ENCODE results near the gene RASSF5. TPM values are rescaled to one million over a fixed set of nuclear protein-coding genes. Genes with fewer than 3 reads are reported as not detected.

RASSF5 gene
- polyA plus RNA-seq, 1 donor, result 5.1 TPM

DNA sequence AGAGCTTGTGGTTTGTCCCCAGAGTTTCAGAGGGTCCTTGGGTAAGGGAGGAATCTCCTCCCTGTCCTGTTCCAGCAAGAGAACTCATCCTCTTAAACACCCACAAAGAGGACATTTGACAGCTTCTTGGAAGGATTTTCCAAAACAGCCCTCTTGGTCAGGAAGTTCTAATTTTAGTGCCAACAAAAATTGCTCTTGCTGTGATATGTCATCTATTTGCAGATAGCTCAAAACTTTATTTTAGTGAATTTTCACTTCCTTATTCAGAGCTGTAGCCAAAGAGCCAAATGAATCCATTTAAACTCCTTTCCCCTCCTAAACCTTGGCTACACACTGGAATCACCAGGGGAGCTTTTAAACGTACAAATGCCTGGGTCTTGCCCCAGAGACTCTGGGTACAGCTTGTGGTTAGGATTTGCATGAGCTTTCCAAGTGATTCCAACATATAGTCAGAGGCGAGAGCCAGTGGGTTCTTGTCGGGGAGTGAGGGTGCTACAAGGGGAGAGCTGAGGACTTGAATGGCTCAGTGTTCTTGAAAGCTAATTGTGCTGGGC lies 11.8 kb upstream of the RASSF5 start:
- DNase-seq, result no peak

DNA sequence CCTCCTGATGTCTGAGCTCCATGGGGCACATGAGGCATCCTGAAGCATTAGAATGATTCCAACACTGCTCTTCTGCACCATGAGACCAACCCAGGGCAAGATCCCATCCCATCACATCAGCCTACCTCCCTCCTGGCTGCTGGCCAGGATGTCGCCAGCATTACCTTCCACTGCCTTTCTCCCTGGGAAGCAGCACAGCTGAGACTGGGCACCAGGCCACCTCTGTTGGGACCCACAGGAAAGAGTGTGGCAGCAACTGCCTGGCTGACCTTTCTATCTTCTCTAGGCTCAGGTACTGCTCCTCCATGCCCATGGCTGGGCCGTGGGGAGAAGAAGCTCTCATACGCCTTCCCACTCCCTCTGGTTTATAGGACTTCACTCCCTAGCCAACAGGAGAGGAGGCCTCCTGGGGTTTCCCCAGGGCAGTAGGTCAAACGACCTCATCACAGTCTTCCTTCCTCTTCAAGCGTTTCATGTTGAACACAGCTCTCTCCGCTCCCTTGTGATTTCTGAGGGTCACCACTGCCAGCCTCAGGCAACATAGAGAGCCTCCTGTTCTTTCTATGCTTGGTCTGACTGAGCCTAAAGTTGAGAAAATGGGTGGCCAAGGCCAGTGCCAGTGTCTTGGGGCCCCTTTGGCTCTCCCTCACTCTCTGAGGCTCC lies 11.1 kb upstream of the RASSF5 start:
- DNase-seq, result no peak

DNA sequence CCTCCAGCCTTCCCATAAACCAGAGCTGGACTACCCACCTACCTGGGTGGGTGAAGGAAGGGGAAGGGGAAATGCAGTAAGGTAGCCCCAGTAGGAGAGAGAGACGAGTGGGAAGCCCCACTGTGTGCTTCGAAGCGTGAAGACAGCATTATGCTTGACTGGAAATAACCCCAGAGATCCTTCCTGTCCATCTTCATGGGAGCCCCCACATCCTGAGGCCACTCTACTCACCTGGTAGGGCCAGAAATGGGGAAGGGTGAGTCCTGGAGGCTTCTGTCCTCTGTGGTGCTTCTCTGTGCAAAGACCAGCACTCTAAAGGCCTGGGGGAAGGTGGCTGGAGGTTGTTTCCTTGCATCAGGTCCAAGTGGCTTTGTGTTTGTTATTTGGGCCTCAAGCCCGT lies 10.0 kb upstream of the RASSF5 start:
- no peak for DNase-seq

DNA sequence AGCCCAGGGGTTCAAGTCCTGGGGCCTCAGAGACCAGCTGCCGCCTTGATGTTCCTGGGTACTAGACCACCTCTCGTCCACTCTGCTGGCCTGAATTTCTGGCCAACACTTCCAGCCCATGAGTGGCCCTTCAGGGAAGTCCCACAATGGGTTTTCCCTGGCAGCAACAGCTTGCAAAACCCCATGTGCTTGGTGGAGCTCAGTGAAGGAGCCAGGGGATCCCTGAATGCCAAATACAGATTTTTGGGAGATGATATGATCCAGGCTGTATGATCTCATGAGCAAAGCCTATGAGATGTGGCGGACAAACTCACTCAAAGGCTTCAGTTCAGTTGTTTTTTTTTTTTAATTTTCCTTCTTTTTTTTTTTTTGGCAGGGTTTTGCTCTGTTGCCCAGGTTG lies 9.6 kb upstream of the RASSF5 start:
- DNase-seq, result no peak

DNA sequence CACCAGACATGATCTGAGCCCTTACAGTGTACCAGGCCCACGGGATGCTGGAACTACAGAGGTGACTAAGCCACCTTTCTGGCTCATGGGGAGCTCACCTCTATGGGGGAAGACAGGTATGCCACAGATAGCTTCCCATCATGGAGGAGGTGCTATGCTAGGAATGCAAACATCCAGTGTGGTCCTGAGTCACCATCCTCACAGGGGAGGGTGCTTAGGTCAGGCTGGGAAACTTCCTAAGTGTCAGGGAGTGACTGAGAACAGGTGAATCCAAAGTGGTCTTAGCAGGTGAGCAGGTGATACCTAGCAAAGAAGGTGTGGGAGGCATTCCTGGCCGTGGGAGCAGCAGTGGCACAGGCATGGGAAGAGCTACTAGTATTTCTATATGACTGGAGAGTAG lies 8.6 kb upstream of the RASSF5 start:
- no peak for DNase-seq

DNA sequence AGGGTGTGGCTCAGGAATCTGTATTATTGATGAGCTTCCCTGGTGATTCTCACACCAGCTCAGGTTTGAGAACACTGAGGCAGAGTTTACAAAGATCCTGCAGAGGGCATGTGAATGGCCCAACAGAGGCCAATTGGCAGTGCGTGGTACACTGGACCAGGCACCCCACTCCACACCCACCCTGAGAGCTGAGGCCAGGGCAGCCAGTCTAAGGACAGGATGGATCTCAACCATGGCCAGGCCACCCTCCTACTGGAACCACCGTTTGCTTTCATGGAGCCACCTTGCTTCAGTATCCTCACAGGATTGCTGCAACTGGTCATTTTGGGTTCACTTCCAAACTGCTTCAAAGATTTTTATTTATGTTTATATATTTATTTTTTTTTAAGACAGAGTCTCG lies 7.3 kb upstream of the RASSF5 start:
- DNase-seq, result no peak

DNA sequence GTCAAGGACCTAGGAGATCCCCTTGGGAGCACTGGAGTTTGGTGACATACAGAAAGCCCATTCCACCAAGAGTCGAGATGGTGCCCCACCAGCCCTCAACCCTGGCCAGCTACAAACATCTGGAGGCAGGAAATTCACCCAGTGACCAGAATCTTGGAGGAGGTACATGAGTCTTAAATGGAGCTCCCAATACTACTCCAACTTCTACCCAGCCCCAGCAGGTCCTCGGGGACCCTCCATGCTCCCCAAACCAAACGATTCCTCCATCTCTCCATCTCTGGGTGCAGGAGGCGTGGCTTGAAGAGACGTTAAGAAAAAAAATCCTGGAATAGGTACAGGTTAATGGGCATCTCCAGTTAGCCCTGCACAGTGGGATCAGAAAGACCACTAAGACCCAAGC lies 5.5 kb upstream of the RASSF5 start:
- DNase-seq, result no peak

DNA sequence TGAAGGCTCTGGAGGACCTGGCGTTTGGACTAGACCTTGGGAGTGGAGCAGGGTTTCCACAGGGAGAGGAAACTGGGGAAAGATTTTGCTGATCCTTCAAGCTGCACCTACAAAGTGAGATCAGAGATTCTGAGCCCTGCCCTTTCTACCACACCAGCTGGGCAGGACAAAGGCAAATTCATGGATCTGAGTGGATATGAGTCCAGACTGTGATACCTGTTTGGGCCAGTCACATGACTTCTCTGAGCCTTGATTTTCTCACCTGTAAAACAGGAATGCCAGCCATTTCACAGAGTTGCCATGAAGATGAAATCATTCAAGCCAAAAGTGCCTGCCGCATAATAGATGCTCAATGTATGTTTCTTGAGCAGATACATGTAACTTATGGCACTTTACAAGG lies 4.9 kb upstream of the RASSF5 start:
- no peak for DNase-seq

DNA sequence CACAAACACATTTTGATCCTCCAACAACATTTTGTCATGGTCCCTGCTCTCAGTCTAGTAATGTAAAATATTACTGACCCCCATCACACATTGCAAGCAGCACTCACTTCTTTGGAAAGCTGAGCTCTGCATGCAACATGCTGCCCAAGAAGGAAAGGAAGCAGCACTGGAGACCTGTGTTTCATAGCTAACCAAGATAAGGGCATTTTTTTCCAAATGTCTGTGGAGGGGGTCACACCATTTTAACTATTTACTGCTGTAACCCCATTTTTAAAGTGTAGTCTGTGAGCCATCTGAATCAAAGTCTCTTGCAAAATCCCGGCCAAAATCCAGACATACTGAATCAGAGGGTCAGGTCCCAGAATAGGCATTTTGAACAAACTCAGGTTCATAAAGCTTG lies 4.5 kb upstream of the RASSF5 start:
- no peak for DNase-seq

DNA sequence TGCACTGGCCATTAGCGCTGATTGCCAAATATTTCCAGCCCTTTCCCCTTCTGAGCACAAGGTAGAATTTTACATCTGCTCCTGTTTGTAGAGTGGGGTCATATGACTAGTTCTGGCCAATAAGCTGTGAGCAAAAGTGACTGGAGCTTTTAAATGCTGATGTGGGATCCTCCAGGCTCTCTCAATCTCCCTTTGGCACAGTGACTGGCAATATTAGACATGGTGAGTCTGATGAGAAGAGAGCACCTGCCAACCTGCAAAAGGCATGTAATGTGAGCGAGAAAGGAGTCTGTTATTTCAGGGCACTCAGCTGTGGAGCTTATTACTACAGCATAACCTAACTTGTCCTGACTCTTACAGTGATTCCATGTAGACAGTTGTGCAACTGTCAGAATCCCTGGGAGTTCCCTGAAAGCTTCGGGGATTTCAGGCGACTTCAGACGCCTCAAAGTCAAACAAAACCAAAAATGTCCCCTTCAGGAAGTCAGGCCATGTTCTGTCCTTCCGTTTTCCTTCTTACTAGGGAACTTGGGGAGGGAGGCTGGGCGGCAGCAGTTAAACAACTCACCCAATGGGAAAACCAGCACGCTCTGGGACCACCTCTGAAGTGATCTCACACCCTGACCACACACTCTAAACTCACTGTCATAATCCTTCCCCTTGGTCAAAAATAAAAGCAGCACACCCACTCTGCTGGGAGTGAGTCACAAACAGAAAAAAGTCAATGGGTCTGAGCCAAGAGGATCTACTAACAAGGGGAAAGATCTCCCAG lies 3.6 kb upstream of the RASSF5 start:
- no peak for DNase-seq

DNA sequence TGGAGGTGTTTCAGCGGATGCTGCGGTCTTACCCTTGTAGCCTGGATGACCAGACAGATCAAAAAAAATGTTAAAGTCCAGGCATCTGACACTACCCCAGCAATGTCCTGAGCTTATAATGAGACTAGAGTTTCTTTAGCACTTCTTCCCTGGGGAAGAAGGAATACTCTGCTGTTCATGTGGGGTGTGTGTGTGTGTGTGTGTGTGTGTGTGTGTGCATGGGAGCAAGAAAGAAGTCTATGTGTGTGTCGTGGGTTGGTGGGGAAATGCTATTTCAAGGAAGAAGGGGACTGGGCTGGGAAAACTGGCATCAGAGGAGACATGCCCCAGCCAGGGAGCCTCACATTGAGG lies 3.0 kb upstream of the RASSF5 start:
- no peak for DNase-seq

DNA sequence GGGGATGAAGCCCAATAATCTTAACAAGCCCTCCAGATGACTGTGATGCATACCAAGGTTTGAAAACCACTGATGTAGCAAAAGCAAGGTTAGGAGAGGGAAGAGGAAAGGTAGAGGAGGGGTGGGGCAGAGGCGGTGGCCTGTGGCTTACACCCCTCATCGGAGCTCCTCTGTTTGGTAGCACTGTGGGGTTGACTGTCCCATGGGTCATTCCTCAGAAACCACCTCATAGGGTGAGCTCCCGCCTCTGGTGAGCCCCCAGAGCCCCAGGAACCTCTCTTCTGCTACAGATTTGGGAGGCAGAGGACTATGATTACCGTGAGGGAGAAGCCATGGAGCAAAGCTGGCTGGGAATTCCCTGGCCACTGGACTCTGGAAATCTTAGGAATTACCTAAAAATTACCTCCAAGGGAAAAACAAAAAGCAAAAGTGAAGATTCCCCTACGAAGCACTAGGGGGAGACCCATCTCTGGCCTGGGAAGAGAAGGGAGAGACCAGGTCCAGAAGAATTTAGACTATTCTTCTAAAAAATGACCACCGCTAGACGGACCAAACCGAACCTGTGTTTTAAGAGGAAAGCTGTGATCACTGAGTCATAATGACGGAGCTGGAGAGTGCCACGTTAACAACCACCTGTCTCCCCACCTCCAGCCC lies 1.5 kb upstream of the RASSF5 start:
- no peak for DNase-seq

DNA sequence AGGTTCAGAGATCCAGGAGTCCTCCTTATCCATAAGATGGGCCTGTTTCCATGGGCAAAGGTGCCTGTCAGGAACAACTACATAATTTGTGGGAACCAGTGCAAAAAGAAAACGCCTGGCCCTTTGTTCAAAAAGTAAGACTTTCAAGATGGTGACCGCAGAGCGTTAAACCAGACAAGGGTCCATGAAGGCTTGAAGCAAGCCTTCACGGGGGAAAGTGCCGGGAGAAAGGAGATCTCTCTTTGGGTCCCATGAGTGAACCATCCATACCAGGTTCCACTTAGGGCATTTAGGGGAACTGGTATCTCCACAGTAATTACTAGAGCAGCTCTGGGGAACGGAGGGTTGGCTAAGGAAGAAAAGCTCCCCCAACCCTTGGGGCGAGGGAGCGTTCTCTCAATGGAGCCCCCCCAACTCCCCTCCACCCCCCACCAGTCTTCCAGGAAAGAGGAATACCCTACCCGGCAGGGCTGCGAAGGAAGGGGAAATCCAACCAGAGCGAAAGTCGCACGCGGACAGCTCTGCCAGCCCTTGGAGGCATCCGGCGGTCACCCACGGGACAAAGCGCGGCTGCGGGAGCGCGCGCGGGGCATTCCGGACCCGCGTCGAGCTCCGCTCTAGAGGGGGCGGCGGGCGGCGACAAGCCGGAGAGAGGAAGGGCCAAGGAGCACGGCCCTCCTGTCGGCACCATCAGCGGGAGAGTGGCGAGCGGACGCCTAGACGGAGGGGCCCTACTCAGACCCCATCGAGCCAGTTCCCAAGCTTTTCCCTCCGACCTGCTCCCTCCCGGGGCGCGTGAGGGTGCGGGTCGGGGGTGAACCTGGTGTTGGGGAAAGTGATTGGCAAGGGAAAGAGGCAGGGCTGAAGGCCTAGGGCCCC lies 687 bp upstream of the RASSF5 start:
- no peak for DNase-seq

DNA sequence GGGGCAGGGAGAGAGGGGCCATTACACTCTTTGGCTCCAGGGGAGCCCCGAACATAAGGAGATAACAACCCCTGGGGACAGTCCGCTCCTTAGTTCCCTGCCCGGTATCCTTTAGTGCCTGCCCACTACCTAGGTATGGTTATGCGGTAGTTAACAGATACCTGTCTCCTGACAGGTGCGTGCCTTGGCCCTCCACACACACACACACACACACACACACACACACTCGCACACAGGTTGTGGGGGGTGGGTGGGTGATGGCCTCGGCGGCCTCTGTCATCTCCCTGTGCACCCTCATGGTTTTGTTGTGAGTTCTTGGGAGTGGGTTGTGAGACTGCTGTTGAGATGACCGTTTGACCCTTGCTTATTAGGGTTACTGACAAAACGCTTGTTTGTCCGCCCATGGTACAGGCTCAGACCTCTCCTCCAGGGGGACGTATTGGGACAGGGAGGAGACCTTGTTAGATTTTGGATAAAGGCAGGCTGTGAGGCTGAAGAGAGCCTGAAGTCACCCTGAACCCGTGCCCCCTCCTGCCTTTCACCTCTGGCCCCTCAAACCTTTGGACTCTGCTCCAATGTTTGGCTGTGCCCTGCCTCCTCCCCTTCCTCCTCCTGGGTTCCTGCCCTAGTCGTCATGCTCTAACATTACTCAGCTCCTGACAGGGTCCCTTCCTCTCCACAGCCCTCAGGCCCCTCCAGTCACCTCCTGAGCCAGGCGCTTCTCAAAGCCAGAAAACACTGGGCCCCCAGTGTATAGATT lies 979 bp downstream of the RASSF5 start:
- no peak for DNase-seq

DNA sequence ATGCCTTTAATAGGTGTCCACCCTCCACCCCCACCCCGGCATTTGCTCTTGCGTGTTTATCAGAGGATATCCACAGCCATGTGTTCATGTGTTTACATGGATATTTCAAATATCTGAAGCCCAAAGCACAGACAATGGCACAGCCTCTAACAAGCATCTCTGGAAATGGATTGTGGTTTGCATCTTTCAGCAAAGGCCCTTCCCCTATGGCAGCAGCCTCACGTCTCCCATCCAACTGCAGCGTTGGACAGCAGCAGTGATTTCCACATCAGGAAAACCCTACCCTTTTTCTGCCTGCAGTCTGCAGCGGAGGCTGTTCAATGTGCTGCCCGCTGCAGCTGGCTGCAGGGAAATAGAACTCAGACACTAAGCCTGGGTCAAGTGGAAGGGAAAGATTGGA lies 1.6 kb downstream of the RASSF5 start:
- no peak for DNase-seq

DNA sequence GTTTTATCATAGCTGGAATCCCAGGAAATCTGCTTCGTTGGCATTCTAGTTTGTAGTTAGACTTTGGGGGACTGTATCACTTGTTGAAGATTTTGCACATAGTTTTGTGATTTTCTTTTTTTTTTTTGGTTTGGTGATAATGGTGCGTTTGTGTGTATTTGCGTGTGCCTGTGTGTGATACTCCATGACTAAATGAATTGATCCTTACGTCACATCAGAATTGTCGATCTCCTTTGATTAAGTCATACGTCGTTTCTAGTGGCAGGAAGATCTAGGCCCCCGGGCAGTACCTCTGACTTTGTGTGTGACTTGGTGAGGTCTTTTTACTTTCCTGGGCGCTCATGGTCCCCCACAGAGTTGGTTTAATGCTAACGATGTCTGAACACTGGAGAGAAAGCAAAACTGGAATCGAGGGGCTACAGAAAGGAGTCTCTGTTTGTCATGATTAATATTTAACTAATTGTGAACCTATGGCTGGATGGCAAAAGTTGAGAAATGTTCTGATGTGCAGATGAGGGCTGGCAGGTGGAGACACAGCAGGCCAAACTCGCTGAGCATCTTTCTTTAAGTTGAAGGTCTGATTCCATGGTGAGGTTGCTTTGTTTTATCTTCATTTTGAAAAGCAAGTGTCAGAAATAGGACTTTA lies 2.4 kb downstream of the RASSF5 start:
- DNase-seq, result no peak

DNA sequence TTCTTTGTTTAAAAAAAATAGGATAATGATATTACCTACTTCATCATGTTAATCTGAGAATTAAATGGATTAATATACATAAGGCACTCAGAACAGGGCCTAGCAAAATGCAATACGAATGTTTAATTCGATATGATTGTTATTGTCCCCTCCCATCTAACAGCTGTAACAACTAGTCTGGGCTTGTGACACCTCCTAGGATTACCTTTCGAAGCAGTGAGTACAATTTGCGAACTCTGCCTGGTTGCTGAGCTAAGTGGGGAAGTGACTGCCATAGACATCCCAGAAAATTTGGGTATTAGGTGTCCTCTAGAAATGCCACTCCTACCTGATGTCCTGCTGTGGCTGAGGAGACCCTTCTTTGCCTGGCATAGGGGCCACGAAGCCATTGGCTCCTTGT lies 3.0 kb downstream of the RASSF5 start:
- no peak for DNase-seq

DNA sequence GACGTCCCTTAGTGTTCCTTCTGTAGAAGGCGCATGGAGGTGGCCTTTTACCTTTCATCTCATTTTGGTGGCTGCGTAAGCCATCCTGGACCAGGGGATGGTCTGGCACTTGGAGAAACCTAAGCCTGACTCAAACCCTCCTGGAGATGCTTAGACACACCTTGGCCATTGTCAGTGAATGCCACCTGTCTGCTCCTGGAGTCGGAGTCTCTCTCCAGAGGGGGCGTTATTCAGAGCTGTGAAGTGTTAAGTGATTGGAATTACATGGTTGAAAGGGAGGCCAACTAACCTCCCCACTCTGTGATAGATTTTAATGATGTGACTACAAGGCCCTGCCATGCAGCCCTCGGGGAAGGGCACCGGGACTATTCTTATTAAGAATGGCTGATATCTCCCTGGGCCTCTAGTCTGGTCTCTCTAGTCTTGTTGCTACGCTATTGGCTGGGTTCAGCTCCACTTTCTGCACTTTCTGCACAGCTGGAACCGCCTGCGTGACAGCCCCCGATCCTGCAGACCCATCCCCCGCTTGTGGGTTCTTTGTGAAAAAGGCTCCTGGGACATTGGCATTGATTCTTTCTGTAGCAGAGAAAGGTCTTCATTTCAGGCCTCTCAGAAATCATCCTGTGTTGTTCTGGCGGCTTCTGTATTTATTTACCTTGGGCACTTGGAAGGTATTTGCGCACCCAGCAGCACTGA lies 4.2 kb downstream of the RASSF5 start:
- DNase-seq, result no peak

DNA sequence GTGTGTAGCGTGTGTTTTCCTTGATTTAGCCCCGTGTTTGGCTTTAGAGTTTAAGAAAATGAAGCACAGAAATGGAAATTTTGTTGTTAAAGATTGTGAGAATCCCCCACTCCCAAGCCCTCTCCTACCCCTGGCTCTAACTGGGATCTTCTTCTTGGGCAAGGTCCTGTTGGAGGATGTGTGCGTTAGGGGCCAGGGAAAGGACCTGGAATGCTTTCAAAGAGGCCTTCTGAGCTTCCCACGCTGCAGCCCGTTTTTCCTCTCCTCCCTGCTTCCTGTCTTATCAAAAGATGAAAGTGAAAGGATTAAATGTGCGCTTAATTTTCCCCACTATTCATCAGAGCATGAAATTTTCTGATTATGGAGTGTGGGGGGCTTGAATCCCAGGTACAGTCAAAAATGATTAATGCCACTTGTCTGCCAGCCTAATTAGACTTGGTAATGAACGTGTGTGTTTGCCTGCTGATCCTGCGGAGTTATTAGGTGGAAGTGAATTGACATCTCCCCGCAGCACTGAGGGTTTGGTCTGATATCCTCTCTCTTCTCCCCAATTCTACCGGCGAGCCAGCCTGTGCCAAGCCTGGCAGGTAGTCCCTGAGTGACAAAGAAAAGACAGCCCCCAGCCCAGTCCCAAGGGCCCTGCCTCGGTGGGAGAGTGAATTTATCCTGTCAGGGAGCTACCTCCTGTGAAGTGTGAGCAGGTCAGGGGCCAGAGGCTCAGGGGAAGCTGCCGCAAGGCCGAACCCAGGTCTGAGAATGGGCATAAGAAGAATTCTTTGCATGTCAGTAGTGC lies 4.9 kb downstream of the RASSF5 start:
- DNase-seq, result no peak

DNA sequence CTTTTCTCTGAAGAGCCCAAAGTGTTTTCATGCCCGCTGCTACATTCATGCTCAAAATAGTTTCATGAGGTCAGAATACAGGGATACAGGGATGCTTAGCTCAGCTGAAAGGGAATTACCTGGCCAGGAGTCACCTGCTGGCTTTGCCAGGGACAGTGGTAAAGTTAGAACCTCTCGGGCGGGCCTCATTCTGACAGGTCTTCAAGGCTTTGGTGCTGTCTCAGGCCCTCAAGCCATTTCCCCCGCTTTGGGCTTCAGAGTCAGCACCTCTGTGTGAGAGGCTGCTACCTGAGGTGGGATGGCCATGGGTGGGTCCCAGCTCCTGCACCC lies 5.5 kb downstream of the RASSF5 start:
- no peak for DNase-seq

All from left kidney (tissue), 2 donors.